NCI-H1436 (cell line): Measurements from ENCODE around the gene NOTCH2.
A peak's percentile ranks its signal among the peaks of the same experiment; 100 is the strongest.

Experiments used
- DNase-seq: peaks from one replicate; lab custom pipeline; 2025; lab: John Stamatoyannopoulos, UW

Gene NOTCH2

GRCh38 chr1:119906927-119907652 is 162.4 kb downstream of the NOTCH2 start:
- DNase-seq = no peak

- no peak for DNase-seq
These were observed 166.0 kb downstream of the NOTCH2 start for GRCh38 chr1:119903443-119903835.

DNA sequence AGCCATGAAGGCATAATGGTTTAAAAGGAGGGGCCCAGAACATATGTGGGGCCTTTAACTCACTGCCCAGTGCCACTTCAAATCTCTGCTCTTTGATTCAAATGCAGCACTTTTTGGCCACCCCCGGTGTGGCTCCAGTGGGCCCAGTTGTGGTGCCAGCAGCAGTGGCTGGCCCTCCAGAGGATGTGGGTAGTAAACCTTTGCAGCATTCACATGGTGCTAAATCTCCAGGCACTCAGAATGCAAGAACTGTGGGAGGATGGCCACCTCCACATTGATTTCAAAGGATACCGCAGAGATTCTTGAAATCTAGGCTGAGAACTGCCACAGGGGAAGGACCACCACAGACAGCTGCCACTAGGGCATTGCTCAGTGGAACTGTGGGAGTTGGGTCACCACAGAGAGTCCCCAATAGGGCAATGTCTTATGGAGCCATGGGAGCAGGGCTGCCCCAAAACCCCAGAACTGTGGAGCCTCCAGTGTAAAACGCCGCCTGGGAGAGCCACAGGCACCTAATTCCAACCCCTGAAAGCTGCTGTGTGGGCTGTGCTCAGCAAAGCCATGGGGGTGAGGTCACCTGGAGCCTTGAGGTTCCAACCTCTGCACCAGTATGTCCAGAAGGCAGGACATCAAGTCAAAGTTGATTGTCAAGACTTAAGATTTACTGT is 166.6 kb downstream of the NOTCH2 start:
- DNase-seq = no peak

DNA sequence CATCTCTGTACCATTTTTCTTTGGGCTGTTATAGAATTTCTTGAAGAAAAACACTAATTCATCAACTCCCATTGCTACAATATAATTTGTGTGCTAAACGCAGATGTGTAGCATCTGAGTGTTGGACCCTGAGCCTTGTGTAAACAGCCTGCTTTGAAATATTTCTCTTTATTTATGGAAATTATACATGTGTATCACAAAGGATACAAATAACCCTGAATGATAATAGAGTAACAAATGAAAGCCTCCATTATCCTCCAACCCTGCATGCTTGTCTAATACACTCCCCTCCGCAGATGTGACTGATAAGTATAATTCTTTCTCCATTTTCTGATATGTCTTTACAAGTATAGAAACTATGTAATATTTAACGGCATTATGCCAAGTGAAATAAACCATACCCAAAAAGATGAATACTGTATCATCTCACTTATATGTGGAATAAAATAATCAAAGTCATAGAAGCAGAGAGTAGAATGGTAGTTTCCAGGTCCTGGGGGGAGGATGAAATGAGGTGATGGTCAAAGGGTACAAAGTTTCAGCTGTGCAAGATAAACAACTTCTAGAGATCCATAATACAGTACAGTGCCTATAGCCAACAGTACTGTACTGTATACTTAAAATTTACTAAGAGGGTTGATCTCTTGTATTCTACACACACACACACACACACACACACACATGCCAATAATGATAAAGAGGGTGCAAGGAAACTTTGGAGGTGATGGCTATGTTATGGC is 170.3 kb downstream of the NOTCH2 start:
- no peak for DNase-seq

GRCh38 chr1:119898530-119898929 is 170.9 kb downstream of the NOTCH2 start:
- peak; percentile 18 for DNase-seq

- no peak for DNase-seq
These were observed 173.2 kb downstream of the NOTCH2 start, which contains the start of gene ADAM30 for GRCh38 chr1:119896303-119896702. TSS of gene ADAM30 (minus strand) at chr1:119896515. CDS start at chr1:119896336, 179 bp downstream.

- DNase-seq = no peak
These were observed 174.4 kb downstream of the NOTCH2 start for GRCh38 chr1:119895102-119895501.

- DNase-seq = no peak
These were observed 175.4 kb downstream of the NOTCH2 start for GRCh38 chr1:119893827-119894700.

DNA sequence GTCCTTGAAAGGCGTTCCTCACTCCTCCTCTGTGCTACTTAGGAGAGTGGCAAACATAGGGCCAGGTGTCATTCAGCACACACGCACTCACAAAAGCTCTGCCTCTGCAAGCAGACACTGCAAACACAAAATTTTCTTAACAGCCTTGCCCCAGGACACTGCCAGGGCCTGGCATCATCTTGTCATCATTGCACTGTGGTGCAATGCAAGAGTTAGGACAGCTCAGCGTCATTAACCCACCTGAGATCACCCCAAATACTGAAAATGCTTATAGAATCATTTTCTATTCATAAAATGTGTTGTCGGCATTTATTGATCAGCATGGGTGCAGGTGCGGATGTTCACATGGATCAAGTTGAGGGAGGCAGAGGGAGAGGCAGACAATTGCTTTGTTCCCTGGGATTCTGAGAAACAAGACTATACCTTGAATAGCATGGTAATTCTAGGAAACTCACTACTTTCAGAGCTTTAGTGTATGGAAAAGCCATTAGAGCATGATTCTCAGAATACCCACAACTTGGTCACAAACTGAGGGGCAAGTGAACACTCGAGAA is 176.1 kb downstream of the NOTCH2 start:
- DNase-seq = no peak

GRCh38 chr1:119891386-119891785 is 178.1 kb downstream of the NOTCH2 start:
- DNase-seq = no peak

DNA sequence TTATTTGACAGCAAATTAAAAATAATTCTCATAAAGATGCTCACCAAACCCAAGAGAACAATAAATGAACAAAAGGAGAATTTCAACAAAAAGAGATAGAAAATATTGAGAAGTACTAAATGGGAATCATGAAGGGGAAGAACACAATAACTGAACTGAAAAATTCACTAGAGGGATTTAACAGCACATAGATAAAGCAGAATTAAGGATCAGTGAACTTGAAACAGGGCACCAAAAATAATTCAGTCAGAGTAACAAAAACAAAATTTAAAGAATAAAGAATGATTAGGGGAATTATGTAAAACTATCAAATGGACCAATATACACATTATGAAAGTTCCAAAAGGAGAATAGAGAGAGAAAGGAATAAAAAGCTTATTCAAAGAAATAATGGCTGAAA is 181.0 kb downstream of the NOTCH2 start:
- no peak for DNase-seq

- no peak for DNase-seq
These were observed 182.0 kb downstream of the NOTCH2 start for GRCh38 chr1:119887427-119887826.

- no peak for DNase-seq
These were observed 183.3 kb downstream of the NOTCH2 start for GRCh38 chr1:119885903-119886783.

DNA sequence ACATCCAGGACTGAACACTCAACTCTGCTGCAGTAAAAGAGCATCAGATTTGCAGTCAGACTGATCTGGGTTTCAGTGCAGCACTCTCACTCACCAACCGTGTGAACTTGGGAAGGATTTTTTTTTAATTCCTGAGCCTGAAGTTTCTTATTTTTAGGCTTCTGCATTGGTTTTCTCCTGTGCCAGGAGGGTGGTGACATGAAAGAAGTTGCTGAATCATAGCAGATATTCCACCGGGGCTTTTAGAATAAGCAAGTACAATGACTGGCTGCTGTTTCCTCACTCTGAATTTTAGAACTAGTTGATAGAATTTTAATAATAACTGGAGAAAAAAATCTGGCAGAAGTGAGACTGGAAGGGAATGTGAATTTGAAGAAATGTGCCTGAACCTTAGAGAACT is 184.8 kb downstream of the NOTCH2 start:
- DNase-seq = no peak

DNA sequence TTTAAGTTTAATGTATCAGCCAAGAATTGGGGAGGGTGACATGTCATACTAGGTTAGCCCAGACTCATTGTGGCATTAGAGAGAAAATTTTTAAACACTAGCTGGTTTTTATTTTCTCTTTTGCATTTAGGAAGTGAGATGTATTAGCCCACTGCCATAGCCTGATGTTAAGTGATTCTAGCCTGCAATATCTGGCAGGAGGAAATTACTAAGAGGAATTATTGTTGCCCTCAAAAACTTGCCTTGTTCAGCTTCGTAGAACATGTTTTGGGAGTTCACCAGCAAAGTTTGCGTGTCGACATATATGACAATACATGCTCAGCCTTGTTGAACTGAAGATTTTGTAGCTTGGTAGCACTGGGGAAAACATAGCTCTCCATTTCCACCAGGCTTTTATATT is 185.6 kb downstream of the NOTCH2 start:
- no peak for DNase-seq

- DNase-seq = no peak
These were observed 187.1 kb downstream of the NOTCH2 start for GRCh38 chr1:119882132-119883049.

GRCh38 chr1:119879510-119880434 is 189.7 kb downstream of the NOTCH2 start:
- no peak for DNase-seq

- peak; percentile 32 for DNase-seq
These were observed 191.3 kb downstream of the NOTCH2 start for GRCh38 chr1:119878171-119878570.
